Measurements from ENCODE around the gene ZNRF1.

Gene ZNRF1

GRCh38 chr16:75095204-75095621 is 96.4 kb downstream of the ZNRF1 start:
- no peak for TF ChIP-seq POLR2A (IDR thresholded peaks at IDR 0.05; ENCODE audit: extremely low read depth, insufficient read length)
- TF ChIP-seq CTCF (IDR thresholded peaks at IDR 0.05; ENCODE audit: low read depth, low read length): no peak
- no peak for TF ChIP-seq MYC (IDR thresholded peaks at IDR 0.05; ENCODE audit: low read depth, low read length)

GRCh38 chr16:75096656-75097055 is 97.8 kb downstream of the ZNRF1 start:
- no peak for DNase-seq (ENCODE audit: low read depth)
- TF ChIP-seq CTCF (IDR thresholded peaks at IDR 0.05; ENCODE audit: low read depth, low read length) (peak; percentile 19), MYC (IDR thresholded peaks at IDR 0.05; ENCODE audit: low read depth, low read length) (no peak)

More at GRCh38 chr16:75095204-75095621, 96.4 kb downstream of the ZNRF1 start:
- H3K4me3 ChIP-seq (ENCODE audit: low read depth, low read length): no peak overlapping the region
- peak; percentile 62 for DNase-seq (ENCODE audit: low read depth)

GRCh38 chr16:75097191-75097761 is 98.5 kb downstream of the ZNRF1 start:
- no peak for DNase-seq (ENCODE audit: low read depth)
- H3K4me3 ChIP-seq (ENCODE audit: low read depth, low read length): no peak overlapping the region
- no peak for TF ChIP-seq MYC (IDR thresholded peaks at IDR 0.05; ENCODE audit: low read depth, low read length)
- no peak for TF ChIP-seq MAX (IDR thresholded peaks at IDR 0.05; ENCODE audit: low read depth, low read length)
- no peak for TF ChIP-seq POLR2A (IDR thresholded peaks at IDR 0.05; ENCODE audit: extremely low read depth, insufficient read length)
- TF ChIP-seq CTCF (IDR thresholded peaks at IDR 0.05; ENCODE audit: low read depth, low read length): no peak

More at GRCh38 chr16:75096656-75097055, 97.8 kb downstream of the ZNRF1 start:
- H3K4me3 ChIP-seq (ENCODE audit: low read depth, low read length): no peak overlapping the region

- TF ChIP-seq MYC (IDR thresholded peaks at IDR 0.05; ENCODE audit: low read depth, low read length) (no peak), CTCF (IDR thresholded peaks at IDR 0.05; ENCODE audit: low read depth, low read length) (no peak), POLR2A (IDR thresholded peaks at IDR 0.05; ENCODE audit: extremely low read depth, insufficient read length) (no peak), MAX (IDR thresholded peaks at IDR 0.05; ENCODE audit: low read depth, low read length) (no peak)
- no peak for DNase-seq (ENCODE audit: low read depth)
- H3K4me3 ChIP-seq (ENCODE audit: low read depth, low read length): no peak overlapping the region
These were observed 99.4 kb downstream of the ZNRF1 start for GRCh38 chr16:75097941-75098901.

GRCh38 chr16:75099075-75099667 is 100.3 kb downstream of the ZNRF1 start:
- TF ChIP-seq MAX (IDR thresholded peaks at IDR 0.05; ENCODE audit: low read depth, low read length) (no peak), MYC (IDR thresholded peaks at IDR 0.05; ENCODE audit: low read depth, low read length) (no peak), POLR2A (IDR thresholded peaks at IDR 0.05; ENCODE audit: extremely low read depth, insufficient read length) (no peak), CTCF (IDR thresholded peaks at IDR 0.05; ENCODE audit: low read depth, low read length) (no peak)
- H3K4me3 ChIP-seq (ENCODE audit: low read depth, low read length): no peak overlapping the region
- no peak for DNase-seq (ENCODE audit: low read depth)
